Esophagus squamous epithelium (tissue), 5 donors: ENCODE measurements around the gene GALNTL6. TPM values are rescaled to one million over a fixed set of nuclear protein-coding genes. Genes with fewer than 3 reads are reported as not detected.

Experiments
- DNase-seq: peaks from one replicate; lab custom pipeline; 2025; lab: John Stamatoyannopoulos, UW
- H3K27ac ChIP-seq, 4 donors: fragments of 200-600 bp; sonication (generic); one replicate each; pipeline ENCODE4 v1.5.1; 2016 to 2019; ENCODE audit warnings: mild to moderate bottlenecking in 1 of 4
- H3K27me3 ChIP-seq, 4 donors: fragments of 200-600 bp; sonication (generic); 1 replicate in 3 of 4; 2 replicates in 1 of 4; pipeline versions ENCODE4 v1.5.1 to v1.6.0; 2017 to 2021; ENCODE audit warnings: antibody characterized with exemption in 1 of 4
- H3K36me3 ChIP-seq, 3 donors: fragments of 200-600 bp; sonication (generic); one replicate each; pipeline ENCODE4 v1.5.1; 2016 to 2019
- H3K4me1 ChIP-seq, 3 donors: fragments of 200-600 bp; sonication (generic); one replicate each; pipeline ENCODE4 v1.5.1; 2017 to 2019
- H3K4me3 ChIP-seq, 4 donors: fragments of 200-600 bp; sonication (generic); 1 replicate in 3 of 4; 2 replicates in 1 of 4; pipeline ENCODE4 v1.5.1; 2016 to 2019; ENCODE audit warnings: mild to moderate bottlenecking in 2 of 4, moderate library complexity in 1 of 4
- H3K9me3 ChIP-seq, 3 donors: fragments of 200-600 bp; sonication (generic); one replicate each; pipeline ENCODE4 v1.5.1; 2016 to 2019
- CTCF ChIP-seq, 6 experiments: fragments of 450-650 bp in 4 of 6; fragments of 200-600 bp in 2 of 6; sonication (generic) in 2 of 6; IDR thresholded peaks; one replicate each; pipeline ENCODE4 v1.5.1; 2016 to 2019; ENCODE audit warnings: antibody characterized with exemption in 6 of 6, mild to moderate bottlenecking in 4 of 6, moderate library complexity in 4 of 6
- POLR2A ChIP-seq, 4 donors: fragments of 450-650 bp; IDR thresholded peaks; one replicate each; pipeline ENCODE4 v1.6.1; 2017; ENCODE audit warnings: antibody characterized with exemption in 4 of 4, mild to moderate bottlenecking in 4 of 4, moderate library complexity in 3 of 4
- WGBS, 2 donors: methylation state at CpG; one replicate each; pipeline ENCODE4 v1.1.5; 2018; 5-methylcytosine and 5-hydroxymethylcytosine counted together
- intact Hi-C: fragments of 100-400 bp; cut with DNase I; formaldehyde crosslinking; loops from one replicate; pipeline ENCODE4 v1.15.0; 2022
- total RNA-seq, 4 donors: library from RNA; depleted of rRNA; stranded (reverse); fragments of >200 nt; gene quantifications; one replicate each; pipeline ENCODE4 v1.1.0, GENCODE V29; 2016
- donor health status: DM: yes; HTN: yes; CAD: no.

The GALNTL6 gene
- total RNA-seq, 4 donors from 2014 or later = 0.12 TPM; not detected in 3

GRCh38 chr4:172514801-172515200 is 701.6 kb downstream of the GALNTL6 start:
- Histone ChIP-seq H3K36me3 (no peaks in the 10 kb centered on the region), H3K4me3 (no peak overlapping the region), H3K27me3 (no peaks in the 10 kb centered on the region), H3K4me1 (no peaks in the 10 kb centered on the region), H3K27ac (no peak overlapping the region), H3K9me3 (no peaks in the 10 kb centered on the region)
- intact Hi-C loops = no loop called here
- no peak for DNase-seq
- no peak for TF ChIP-seq POLR2A (IDR thresholded peaks at IDR 0.05)
- no peak for TF ChIP-seq CTCF (IDR thresholded peaks at IDR 0.05)

- TF ChIP-seq CTCF (IDR thresholded peaks at IDR 0.05) = no peak
- TF ChIP-seq POLR2A (IDR thresholded peaks at IDR 0.05) = no peak
- Histone ChIP-seq H3K4me1 (no peaks in the 10 kb centered on the region), H3K36me3 (no peaks in the 10 kb centered on the region), H3K27ac (no peak overlapping the region), H3K4me3 (no peak overlapping the region), H3K27me3 (no peaks in the 10 kb centered on the region), H3K9me3 (no peaks in the 10 kb centered on the region)
- WGBS, 2 donors = 67 to 85% methylated on average over 7 of the region's 7 CpGs
- no peak for DNase-seq
- intact Hi-C loops = no loop called here
These were observed 702.2 kb downstream of the GALNTL6 start for GRCh38 chr4:172515266-172515879.

GRCh38 chr4:172517391-172517790 is 704.2 kb downstream of the GALNTL6 start:
- DNase-seq = no peak
- H3K9me3 ChIP-seq = no peaks in the 10 kb centered on the region
- no peak overlapping the region for H3K27ac ChIP-seq
- no peaks in the 10 kb centered on the region for H3K36me3 ChIP-seq
- intact Hi-C loops = no loop called here
- no peak for TF ChIP-seq POLR2A (IDR thresholded peaks at IDR 0.05)
- TF ChIP-seq CTCF (IDR thresholded peaks at IDR 0.05) = no peak
- no peak overlapping the region for H3K4me3 ChIP-seq
- no peaks in the 10 kb centered on the region for H3K27me3 ChIP-seq
- no peaks in the 10 kb centered on the region for H3K4me1 ChIP-seq
- 35 to 49% methylated on average over 2 of the region's 2 CpGs for WGBS, 2 donors

- no peak overlapping the region for H3K4me3 ChIP-seq
- WGBS, 2 donors = 60 to 71% methylated on average over 1 of the region's 1 CpG
- H3K27me3 ChIP-seq = no peaks in the 10 kb centered on the region
- no peak for TF ChIP-seq CTCF (IDR thresholded peaks at IDR 0.05)
- no peak for TF ChIP-seq POLR2A (IDR thresholded peaks at IDR 0.05)
- DNase-seq = no peak
- no peaks in the 10 kb centered on the region for H3K36me3 ChIP-seq
- intact Hi-C loops = no loop called here
- no peaks in the 10 kb centered on the region for H3K9me3 ChIP-seq
- no peaks in the 10 kb centered on the region for H3K4me1 ChIP-seq
- H3K27ac ChIP-seq = no peak overlapping the region
These were observed 708.0 kb downstream of the GALNTL6 start for GRCh38 chr4:172521248-172521647.

GRCh38 chr4:172521680-172522079 is 708.5 kb downstream of the GALNTL6 start:
- TF ChIP-seq POLR2A (IDR thresholded peaks at IDR 0.05) (no peak), CTCF (IDR thresholded peaks at IDR 0.05) (no peak)
- no peaks in the 10 kb centered on the region for H3K27me3 ChIP-seq
- no peaks in the 10 kb centered on the region for H3K4me1 ChIP-seq
- 73 to 78% methylated on average over 1 of the region's 1 CpG for WGBS, 2 donors
- no peak for DNase-seq
- no peak overlapping the region for H3K27ac ChIP-seq
- no peak overlapping the region for H3K4me3 ChIP-seq
- intact Hi-C loops = no loop called here
- no peaks in the 10 kb centered on the region for H3K9me3 ChIP-seq
- no peaks in the 10 kb centered on the region for H3K36me3 ChIP-seq
